Neural progenitor cell (in vitro differentiated cells): ENCODE measurements around the gene CHRNA9.

ENCODE experiments used
- CTCF ChIP-seq: fragments of 200-600 bp; sonication (generic); IDR thresholded peaks from 2 replicates; pipeline ENCODE4 v1.5.1; 2017; ENCODE audit warnings: antibody characterized with exemption, mild to moderate bottlenecking
- EZH2phosphoT487 ChIP-seq: fragments of 200-600 bp; sonication (generic); IDR thresholded peaks from 2 replicates; pipeline ENCODE4 v1.6.1; 2017; ENCODE audit warnings: antibody characterized with exemption

- TF ChIP-seq CTCF (no peak), EZH2phosphoT487 (no peak)
Observed at GRCh38 chr4:40288566-40288965, 46.6 kb upstream of the CHRNA9 start.
